K562 treated with DMSO at 1 percent for 4 hours (cell line): Measurements from ENCODE around the gene DTD2. TPM values are rescaled to one million over a fixed set of nuclear protein-coding genes. Genes with fewer than 3 reads are reported as not detected.

ENCODE experiments used
- total RNA-seq: library from RNA; unstranded; fragments of 300-600 nt; gene quantifications from 2 replicates; pipeline ENCODE4 v1.2.3, GENCODE V29; 2022; ENCODE audit not compliant: insufficient read depth

Gene DTD2
- 1.4 and 4.9 TPM in 2 replicates for total RNA-seq

DNA sequence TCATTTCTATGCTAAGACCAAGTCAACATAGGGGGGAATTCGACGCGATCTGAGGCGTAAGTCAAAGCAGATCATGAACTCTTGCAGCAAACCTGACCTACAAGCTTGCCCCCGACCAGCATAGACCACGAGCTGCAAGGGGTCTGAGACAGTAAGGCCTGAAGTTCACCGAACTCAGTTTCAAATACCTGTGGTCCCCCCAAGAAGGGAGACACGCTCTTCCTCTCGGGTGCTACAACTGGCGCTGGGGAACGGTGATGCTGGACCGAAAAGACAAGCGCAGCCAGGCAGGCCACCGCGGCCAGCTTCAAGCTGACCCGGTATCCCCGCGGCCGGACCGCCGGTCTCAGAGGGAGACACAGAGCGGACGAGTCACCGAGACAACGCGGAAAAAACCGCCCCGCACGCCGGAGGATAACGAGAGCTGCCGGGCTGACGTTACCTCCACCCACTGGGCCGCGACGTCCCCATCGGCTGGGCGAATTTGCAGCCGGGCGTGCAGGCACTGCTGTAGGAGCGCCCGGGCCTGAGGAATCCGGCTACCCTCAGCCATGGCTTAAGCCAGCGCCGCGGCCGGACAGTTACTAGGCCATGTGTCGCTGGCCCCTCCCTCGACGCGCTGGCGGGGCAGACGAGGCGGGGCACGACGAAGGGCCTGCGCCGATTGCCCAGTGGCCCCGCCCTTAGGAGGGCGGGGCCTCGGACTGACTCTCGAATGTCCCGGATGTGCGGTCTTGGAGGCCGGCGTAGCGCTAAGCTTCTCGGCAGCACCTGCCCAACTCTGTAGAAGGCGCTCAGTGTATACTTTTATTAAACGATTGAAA lies at the start of gene DTD2:
Gene DTD2 (minus strand): TSS at position 666 of the 824 bp plus-strand sequence. CDS start 113 bp downstream, at position 553.

DNA sequence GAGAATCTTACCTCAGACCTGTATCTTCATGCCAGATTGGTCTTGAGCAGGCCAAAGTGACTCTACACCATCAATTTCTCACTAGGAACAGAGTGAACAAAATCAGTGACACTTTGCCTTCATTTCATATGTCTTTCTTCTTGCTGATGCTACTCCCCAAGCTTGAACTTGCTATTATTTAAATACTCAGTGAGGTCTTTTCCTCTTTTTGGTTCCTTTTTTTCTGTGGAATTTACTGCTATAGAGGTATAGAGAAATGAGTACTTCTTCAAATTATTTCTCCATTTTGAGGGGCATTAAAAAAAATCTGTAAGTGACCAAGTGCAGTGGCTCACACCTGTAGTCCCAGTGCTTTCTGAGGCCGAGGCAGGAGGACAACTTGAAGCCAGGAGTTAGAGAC lies 30.6 kb upstream of the DTD2 start, which contains the start of gene GPR33:
Gene GPR33 (minus strand): TSS at position 154 of the 400 bp plus-strand sequence. CDS start 4,074 bp downstream, outside the sequence.

DNA sequence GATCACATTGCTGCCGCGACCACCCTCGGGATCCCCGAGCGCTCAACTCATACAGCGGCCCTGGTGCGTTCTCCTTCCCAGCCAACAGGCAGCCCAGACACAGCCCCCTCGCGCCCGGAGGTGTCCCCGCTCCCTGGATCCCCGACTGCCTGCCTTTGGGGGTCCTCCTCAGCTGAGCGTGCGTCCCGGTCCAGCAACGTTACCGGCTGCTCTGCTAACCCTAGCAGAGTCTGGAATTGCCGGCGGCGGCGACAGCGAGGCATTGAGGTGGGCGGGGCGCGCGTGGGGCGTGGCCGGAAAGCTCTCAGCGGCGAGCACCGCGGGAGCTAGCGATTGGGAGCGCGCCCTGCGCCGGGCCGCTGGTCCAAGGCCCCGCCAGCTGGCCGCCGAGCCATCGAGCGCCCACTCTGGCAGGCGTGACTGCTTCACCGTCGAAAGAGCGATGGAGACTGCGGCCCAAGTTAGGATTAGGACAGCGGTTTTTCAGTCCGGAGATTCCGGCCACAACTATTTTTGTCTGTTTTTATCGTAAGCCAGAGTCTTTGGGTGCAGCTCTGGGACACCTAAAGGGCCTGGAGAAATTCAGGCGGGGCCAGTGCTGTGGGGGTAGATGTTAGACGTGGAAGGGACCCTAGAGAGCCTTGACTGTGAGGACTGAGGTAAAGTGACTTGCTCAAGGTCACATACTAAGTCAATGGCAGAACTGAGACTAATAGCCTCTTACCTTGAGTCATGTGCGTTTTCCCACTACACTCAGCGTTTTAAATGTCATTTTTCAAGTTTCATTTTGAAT lies 36.8 kb downstream of the DTD2 start, which contains the start of gene HEATR5A:
Gene HEATR5A (minus strand): TSS at position 232 of the 793 bp plus-strand sequence. CDS start 17,575 bp downstream, outside the sequence.

Other genes with a start within 250 kb of the DTD2 start
- gene HECTD1, start 249.7 kb downstream of the DTD2 start, total RNA-seq: 26.0 and 38.5 TPM in 2 replicates
- 7.1 and 10.6 TPM in 2 replicates for gene HEATR5A, start 37.0 kb downstream of the DTD2 start, total RNA-seq
- not detected in 2 replicates for gene GPR33, start 30.5 kb upstream of the DTD2 start, total RNA-seq
- 1.3 and 1.6 TPM in 2 replicates for gene NUBPL, start 103.9 kb upstream of the DTD2 start, total RNA-seq